Pulmonary artery endothelial cell (primary cell): ENCODE data around the gene FSHR. TPM values are rescaled to one million over a fixed set of nuclear protein-coding genes. Genes with fewer than 3 reads are reported as not detected.

ENCODE experiments used
- DNase-seq: peaks from one replicate; pipeline ENCODE4 v3.0.0-alpha.2; 2011; ENCODE audit warnings: low read depth, low spot score
- total RNA-seq: library from RNA; depleted of rRNA; stranded (reverse); fragments of >200 nt; gene quantifications from 2 replicates; pipeline ENCODE4 v1.2.3, GENCODE V29; 2014

FSHR gene, protein sequence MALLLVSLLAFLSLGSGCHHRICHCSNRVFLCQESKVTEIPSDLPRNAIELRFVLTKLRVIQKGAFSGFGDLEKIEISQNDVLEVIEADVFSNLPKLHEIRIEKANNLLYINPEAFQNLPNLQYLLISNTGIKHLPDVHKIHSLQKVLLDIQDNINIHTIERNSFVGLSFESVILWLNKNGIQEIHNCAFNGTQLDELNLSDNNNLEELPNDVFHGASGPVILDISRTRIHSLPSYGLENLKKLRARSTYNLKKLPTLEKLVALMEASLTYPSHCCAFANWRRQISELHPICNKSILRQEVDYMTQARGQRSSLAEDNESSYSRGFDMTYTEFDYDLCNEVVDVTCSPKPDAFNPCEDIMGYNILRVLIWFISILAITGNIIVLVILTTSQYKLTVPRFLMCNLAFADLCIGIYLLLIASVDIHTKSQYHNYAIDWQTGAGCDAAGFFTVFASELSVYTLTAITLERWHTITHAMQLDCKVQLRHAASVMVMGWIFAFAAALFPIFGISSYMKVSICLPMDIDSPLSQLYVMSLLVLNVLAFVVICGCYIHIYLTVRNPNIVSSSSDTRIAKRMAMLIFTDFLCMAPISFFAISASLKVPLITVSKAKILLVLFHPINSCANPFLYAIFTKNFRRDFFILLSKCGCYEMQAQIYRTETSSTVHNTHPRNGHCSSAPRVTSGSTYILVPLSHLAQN
- not detected in 2 replicates for total RNA-seq

DNA sequence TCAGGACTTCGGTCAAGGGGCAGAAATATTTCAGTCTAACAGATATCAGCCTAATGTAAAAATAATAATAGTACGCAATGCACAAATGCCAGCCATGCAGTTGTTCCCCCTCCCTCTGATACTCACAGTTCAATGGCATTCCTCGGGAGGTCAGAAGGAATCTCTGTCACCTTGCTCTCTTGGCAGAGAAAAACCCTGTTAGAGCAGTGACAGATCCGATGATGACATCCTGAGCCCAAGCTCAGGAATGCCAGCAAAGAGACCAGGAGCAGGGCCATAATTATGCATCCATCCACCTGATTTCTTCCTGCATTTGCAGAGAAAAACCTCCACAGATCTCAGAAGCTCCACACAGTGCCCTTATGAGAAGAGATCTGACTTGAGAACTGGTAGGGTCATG, at the start of gene FSHR:
TSS of gene FSHR (minus strand) at position 376 of the 400 bp plus-strand sequence. CDS start at position 278, 98 bp downstream.
- DNase-seq, result no peak

DNA sequence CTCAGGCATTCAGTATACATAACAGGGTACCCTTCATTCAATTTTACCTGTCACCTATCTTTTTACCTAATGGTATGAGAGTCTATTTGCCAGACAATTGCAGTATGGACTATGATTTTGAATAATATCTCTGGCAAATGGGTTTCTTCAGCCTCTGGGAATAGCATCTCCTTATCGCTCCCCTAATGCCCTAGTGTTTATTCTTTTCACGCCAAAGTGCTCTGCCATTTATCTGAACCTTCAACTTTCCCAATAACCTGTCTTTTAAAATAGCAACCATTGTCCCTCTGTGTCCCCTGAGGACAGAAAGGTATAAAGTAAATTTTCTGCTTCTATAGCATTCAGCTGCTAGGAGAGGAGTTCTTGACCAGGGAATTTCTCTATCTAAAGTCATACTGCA, 45.0 kb upstream of the FSHR start:
- DNase-seq, result no peak

DNA sequence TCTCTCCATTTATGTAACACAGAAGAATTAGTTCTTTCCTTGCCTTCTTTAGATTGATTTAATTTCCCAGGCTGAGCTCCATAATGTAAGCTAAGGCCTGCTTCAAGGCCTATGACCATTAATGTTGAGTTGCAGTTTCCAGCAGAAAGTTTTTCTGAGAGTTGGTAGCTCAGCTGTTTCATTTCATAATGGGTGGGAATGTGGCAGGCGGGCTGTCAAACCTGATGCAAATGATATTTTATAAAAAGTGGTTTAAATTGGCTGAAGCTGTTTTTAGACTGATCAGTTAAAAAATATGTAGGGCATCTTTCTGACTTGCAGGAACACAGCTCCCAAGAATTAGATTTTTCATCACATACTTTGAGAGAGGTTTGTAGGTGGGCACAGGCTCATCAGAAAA, 40.4 kb upstream of the FSHR start:
- DNase-seq, result no peak

DNA sequence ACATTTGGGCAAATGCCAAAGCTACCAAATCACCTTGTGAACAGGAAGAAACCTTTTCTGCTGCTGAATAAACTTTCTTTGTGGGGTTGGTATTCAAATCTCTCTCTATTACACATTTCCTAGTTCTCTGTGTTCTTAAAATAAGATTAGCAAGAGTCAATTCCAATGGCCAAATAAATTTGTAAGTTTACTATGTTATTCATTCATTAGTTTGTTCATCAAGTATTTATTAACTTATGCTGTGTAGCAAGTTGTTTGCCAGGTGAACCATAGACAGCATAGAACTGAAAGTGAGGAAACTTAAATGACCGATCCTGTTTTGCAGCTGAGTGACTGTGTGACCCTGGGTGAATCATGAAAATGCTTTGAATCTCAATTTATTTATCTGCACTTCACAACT, 37.7 kb upstream of the FSHR start:
- DNase-seq, result no peak

DNA sequence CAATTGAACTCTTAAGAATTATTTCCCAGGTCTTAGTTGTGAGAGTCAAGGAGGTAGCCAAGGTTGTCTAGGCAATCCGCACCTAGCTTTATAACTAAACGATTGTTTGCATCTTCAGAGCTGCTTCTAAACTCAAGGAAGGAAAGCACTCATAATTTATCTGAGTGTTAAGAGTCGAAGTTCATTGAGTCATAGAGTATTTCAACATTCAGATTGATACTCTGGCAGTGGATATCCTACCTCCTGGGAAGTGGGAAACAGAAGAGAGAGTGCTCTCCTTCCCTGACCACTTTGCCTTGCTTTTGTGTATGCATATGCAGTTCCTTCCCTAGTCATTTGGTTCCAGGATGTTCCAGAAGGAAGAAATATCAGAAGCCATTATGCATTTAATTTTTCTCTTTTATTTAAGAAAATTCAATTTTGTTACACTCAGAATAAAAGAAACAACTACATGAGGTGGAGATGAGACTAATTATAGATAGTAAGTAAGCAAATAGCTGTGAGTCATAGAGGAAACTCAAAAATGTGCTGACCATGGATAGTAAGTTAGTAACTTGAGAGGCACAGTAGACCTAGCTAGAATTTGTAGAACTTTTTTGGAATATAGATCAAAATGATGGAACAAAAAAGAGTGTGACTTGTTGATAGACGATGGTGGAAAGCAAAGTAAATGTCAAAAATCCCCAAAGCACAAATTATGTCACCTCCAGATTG, 35.4 kb upstream of the FSHR start:
- no peak for DNase-seq

DNA sequence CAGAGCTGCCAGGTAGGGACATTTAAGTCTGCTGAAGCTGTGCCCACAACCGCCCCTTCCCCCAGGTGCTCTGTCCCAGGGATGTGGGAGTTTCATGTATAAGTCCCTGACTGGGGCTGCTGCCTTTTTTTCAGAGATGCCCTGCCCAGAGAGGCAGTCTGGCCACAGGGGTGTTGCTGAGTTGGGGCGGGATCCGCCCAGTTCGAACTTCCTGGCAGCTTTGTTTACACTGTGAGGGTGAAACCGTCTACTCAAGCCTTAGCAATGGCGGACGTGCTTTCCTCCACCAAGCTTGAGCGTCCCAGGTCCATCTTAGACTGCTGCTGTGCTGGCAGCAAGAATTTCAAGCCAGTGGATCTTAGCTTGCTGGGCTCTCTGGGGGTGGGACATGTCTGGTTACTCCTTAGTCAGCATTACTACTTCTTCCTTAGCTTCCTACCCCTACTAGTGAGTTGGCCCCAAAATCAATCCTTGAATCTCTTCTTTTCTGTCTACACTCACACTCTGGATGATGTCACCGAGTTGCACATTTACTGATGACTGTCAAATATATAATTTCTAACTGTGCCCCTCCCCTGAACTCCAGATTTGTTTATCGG, 31.8 kb upstream of the FSHR start:
- no peak for DNase-seq

DNA sequence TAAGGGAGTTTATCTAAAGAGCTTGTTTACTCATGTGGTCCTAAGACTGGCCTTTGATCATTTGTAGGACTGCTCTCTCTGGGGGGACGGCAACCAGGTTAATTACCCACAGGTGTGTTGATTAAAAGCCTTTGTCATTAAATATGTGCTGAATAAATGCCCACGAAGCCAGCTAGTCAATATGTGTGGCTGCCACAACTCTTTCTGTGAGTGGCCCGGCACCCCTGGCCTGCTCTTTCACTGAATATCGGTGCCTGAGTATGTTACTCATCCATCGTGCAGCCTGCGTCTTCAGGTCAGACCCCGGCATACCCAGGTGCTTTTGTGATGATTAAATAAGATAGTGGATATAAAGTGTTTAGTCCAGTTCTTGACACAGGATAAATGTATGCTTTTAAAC, 24.3 kb upstream of the FSHR start:
- no peak for DNase-seq

DNA sequence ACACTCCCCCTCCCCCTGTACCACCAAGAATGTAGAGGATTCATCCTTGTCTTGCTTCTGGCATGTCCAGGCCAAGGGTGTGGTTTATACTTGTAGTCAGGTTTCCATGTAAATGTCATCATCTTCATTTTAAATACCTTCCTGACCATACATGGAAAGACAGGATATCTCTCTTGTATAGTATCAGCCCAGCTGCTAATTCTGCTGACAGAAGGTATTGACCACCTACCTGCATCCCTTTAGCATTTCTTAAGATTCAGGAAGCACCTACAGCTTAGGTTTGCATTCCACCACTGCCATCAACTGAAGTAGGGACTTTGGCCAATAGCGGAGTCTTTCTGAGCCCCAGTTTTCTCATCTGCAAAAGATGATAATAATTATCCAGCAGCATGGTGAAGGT, 22.9 kb upstream of the FSHR start:
- DNase-seq, result no peak

DNA sequence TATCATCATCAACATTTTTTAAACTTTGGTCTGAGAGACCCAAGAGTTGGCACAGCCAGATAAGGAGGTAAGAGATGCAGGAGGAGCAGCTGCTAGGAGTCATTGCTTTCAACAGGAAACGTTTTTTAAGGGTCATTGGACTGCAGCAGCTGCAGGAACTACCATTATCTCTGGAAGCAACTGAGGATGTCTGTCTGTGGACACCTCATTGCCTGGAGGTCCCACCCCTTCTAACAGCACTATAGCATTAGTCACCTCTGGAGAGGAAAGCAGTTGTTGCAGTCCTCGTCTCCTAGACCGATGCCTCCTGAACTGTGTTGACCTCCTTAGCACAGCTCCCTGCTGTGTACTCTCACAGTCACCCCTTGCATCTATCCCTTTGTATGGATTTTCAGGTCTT, 21.5 kb upstream of the FSHR start:
- DNase-seq, result no peak

DNA sequence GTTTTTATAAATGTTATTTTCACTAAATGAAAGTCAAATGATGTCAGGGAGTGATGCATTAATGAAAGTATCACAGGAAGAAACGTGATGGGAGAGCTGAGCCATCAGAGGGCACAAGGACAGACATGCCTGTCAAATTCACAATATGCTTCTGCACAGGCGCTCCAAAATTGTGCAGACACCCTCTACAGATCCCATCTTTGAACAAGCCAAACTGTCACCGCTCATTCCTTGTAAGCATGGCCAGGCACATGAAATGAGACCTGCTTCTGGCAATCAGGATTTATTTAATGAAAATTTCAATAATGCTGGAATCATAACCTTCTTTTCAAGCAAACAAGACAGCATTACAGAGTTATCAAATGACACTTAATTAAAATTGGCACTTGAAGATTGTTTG, 20.4 kb upstream of the FSHR start:
- DNase-seq, result no peak

DNA sequence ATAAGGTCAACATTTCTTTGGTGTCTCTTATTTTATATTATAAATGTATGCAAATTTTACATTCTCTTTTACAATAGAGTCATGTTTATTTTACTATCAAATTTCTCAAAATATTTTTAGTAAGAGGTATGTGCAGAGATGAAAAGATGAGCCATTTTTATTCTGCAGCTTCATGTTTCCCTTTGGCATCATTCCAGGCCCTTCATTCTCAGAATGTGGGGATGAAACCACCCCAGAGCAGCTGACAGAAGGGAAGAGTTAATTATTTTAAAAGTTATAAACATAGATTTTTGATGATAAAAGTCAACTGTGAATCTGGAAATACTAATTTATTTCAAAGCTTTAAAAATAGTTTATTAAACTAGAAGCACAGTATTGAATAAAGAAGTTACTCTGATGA, 12.8 kb upstream of the FSHR start:
- DNase-seq, result no peak

DNA sequence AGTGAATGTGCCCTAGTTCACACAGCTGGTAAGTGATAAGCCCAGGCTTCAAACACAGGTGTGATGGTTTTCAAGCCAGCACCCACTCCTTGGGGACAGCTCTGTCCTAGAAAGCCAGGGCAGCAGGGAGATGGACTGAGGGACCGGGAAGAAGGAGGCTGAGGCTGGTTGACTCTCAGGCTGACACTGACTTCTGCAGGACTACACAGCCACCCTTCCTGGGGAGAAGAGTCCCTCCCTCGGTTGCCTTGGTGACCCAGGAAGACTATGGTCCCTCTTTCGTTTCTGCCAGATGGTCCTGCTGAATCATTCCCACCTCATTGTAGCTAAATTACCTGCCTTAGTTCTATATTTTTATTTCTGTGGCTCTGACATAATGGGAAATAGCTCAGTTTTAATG, 11.3 kb upstream of the FSHR start:
- no peak for DNase-seq

DNA sequence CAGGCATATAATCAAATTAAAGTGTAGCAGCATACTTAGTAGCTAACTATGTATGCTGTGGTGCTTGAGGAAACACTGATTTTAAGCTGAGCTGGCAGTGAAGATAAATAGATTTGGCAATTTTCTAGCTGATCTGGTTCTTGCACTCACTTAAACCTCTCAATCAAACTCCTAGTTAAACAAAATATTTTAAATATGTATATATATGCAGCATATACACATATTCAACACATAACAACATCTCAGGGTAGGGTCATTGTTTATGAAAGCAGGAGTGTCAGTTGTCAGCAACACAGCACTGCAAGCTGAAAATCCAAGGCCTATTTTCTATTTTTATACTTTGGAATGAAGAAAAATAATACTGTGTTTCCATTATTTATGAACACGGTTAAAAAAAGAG, 10.4 kb upstream of the FSHR start:
- DNase-seq, result no peak

DNA sequence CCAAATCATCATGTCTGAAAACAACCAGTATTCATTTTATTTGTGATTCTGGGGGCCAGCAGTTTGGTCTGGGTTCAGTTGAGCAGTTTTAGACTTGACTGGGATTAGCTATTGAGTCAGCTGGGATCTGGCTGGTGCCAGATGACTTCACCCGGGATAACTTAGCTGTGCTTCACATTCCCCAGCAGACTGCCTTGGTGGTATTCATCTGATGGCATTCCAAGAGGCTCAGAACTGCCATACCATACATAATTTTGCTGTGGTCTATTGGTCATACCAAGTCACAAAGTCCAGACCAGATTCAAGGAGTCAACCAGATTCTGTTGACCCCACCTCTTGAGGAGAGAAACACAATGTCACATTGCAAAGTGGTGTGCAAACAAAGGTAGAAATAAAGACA, 7.8 kb upstream of the FSHR start:
- no peak for DNase-seq

DNA sequence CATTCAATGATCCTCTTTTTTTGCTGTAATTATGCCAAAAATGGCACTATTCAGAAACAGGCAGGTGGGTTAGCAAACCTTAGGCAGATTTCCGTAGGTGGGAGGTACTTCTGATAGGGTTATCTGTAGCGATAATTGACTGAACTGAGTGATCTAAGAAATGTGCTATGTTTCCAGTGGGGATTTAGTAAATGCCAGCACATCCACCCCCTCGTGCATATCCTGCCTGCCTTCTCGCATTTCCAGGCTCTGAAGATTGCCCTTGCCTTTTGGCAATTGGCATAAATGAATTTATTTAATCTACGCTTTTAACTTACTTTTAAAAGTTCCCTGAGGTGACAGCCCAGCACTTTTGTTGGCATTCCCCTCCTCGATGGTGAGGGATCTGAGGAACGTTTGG, 576 bp upstream of the FSHR start:
- DNase-seq, result no peak

DNA sequence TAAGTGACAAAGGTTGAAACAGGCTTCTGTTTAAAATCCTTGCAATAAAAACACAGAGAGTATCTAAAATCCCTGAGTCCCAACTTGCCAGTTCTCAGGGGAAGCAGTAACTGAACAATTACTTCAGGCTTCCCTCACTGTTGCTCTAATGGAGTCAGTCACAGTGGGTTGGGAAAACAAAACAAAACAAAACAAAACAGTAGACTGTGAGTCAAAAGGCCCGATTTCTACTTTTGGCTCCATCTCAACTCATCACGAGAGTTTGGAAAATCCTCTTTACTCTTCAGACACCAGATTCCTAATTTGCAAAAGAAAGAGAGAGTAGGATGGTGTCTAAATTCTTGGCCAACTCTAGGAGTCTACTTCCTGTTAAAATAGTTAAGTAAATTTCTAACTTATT, 1.1 kb downstream of the FSHR start:
- DNase-seq, result no peak

DNA sequence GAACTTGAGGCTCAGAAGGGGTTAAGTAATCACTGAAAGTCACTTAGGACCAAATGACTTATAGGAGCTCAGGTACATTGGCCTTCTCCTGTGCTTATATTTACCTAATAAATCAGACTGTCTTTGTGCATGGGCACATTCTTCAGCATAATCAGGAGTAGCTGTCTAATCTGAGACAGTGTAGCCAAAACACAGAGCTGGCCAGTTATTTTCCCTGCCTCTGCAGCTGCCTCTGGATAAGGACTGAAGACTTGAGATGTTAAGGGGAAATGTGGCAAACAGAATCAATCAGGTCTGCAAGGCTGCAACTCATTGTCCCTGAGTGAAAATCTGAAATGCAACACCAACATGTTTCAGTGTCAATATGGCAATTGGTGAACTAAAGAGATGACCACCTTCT, 1.5 kb downstream of the FSHR start:
- DNase-seq, result no peak

DNA sequence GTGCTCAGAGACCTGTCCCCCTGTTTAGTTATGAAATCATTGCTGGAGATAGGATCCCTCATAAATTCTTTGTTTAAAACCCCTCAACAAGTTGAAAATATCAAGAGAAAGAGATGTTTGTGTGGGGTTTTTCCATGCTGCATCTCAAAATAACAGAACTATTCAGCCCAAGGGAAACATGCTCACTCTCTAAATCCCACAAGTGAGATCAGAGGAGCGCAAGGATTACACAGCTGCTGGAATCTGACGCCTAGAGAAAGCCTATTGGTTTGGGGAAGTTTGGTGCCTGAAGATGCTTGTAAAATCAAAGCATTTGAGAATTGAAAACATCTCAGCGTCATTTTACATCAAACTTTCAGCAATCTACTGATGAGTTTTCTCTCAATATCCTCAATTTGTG, 7.9 kb downstream of the FSHR start:
- no peak for DNase-seq

DNA sequence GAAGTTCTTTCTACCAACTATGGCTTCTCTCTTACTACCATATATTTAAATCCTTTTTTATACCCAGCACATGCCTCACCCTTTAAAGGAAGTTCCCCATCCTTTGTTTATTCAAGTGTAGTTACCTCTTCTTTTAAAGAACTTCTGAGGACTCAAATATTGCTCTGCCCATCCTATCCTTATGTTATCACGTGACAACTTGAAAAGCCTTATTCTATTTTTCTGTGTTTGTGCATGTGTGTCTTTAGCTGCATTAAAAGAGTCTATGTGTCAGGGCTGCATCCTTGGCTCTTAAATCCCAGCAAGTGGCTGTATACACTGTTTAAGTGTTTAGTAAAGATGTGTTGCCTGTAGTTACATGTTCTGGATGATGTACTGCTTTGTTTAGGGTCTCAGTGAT, 22.5 kb downstream of the FSHR start:
- no peak for DNase-seq

DNA sequence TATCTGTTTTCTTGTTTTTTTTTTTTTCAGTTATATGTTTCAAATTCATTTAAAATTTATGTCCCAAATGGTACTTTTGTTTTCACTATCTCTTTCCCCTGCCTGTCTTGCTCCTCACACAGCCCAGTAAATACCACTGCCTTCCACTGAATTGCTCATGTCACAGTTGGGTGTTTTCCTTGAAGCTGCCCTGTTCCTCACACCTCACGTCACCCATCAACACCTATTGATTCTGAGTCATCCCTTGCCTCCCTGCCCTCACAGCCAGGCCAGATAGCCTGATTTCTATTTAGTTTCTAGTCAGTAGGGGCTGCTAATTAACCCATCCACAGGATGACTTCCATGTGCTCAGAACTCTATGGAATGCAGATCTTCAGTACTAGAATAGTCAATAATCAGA, 25.3 kb downstream of the FSHR start:
- DNase-seq, result no peak

DNA sequence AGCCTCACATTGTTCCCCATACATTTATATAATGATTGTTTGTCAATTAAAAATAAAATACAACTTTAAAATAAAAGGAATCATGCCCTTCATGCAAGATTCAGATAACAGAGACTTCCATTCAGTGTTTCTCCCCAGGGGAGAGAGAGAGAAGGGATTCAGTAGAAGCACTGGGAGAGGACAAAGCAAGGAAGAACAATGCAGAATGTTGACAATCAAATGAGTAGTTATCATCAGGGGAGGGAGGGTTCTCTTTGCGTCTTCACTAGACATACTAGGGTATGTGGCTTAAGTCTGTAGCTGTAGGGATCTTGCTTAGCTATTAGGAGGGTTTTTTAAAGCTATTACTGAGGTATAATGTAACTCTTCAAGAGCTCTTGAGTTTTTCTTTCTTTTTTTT, 30.7 kb downstream of the FSHR start:
- no peak for DNase-seq

DNA sequence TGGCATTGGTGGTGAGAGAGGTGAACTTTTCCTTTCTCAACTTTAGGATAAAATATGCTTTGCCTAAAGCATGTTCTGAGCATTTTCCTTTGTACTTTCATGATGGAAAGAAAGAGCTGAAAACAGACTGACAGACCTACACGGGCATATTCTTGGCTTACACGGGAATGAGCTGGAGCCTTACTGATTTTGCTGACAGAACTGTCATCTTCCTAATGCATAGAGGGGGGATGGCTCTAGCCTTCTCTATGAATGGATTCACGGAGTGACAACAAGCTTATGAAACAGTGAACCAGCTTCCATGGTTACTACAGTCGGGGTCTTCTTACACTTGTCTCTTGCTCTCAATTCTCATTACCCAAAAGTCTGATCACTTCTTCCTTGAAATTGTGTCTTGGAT, 32.2 kb downstream of the FSHR start:
- no peak for DNase-seq
